Left lung (tissue), 10 donors: ENCODE results near the gene LDAH. TPM values are rescaled to one million over a fixed set of nuclear protein-coding genes. Genes with fewer than 3 reads are reported as not detected.

Experiments
- ATAC-seq: fragments of 200-7000 bp; cut with Tn5 transposase; one replicate; pipeline ENCODE4 v1.9.1; 2020; ENCODE audit warnings: moderate library complexity
- DNase-seq, 4 donors: peaks; one replicate each; pipeline ENCODE4 v3.0.0-alpha.2; 2013 to 2020
- H3K27ac ChIP-seq, 2 donors: fragments of 200-600 bp; sonication (generic) in 1 of 2; one replicate each; pipeline versions ENCODE4 v1.5.0 to v1.8.0; 2020 to 2021
- H3K27me3 ChIP-seq, 2 donors: fragments of 200-600 bp; sonication (generic) in 1 of 2; one replicate each; pipeline versions ENCODE4 v1.5.0 to v1.8.0; 2020 to 2021
- H3K36me3 ChIP-seq, 2 donors: fragments of 200-600 bp; sonication (generic) in 1 of 2; one replicate each; pipeline versions ENCODE4 v1.5.0 to v1.8.0; 2020 to 2021
- H3K4me1 ChIP-seq, 2 donors: fragments of 200-600 bp; one replicate each; pipeline ENCODE4 v1.8.0; 2021
- H3K4me3 ChIP-seq, 2 donors: fragments of 200-600 bp; sonication (generic) in 1 of 2; one replicate each; pipeline versions ENCODE4 v1.5.0 to v1.8.0; 2020 to 2021; ENCODE audit warnings: mild to moderate bottlenecking in 1 of 2
- H3K9me3 ChIP-seq, 2 donors: fragments of 200-600 bp; sonication (generic) in 1 of 2; one replicate each; pipeline versions ENCODE4 v1.5.0 to v1.8.0; 2020 to 2021
- intact Hi-C, 2 donors: fragments of 100-400 bp; cut with DNase I; formaldehyde crosslinking; loops; one replicate each; pipeline versions ENCODE4 v1.11.2 to v1.14.2; 2022
- polyA plus RNA-seq, 6 donors: library from polyadenylated mRNA; unstranded; fragments of 120-200 nt; gene quantifications; one replicate each; pipeline ENCODE4 v1.2.1, GENCODE V29; 2013; ENCODE audit not compliant: insufficient read length in 6 of 6
- total RNA-seq, 2 donors: library from RNA; stranded (reverse); fragmentation: NEBNext Ultra II Directional; extraction: Animal tissue kit (Norgen Biotek cat#: 25700); gene quantifications; one replicate each; pipeline ENCODE4 v1.2.1, GENCODE V29; 2021
- TF ChIP-seq, protein P1 (sequence below), 2 donors: fragments of 200-600 bp; sonication (generic) in 1 of 2; IDR thresholded peaks; one replicate each; pipeline versions ENCODE4 v1.5.0 to v1.8.0; 2021; ENCODE audit warnings: antibody characterized with exemption in 2 of 2
- donor health status: DM: no; HTN: yes; CAD: no.
- donor health status: DM: no; HTN: no; CAD: no.

LDAH gene
- total and polyA plus RNA-seq, 8 donors: 20.2 to 25.7 (median 22.3) TPM

DNA sequence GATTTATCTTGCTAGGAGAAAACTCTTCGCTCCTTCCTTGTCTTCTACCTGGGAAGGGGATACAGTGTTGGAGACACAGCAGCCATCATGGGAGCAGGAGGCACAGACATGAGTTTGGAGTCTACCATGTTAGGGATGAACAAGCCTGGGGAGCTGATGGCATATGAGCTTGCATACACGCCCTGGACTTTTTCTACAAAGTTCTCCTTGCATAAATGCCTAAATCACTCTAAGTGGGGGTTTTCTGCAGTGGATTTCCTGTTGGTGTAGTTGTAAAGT, 168.4 kb downstream of the LDAH start:
- DNase-seq (no peak), ATAC-seq (no peak)
- H3K27ac ChIP-seq: no peak overlapping the region
- TF ChIP-seq, protein P1, sequence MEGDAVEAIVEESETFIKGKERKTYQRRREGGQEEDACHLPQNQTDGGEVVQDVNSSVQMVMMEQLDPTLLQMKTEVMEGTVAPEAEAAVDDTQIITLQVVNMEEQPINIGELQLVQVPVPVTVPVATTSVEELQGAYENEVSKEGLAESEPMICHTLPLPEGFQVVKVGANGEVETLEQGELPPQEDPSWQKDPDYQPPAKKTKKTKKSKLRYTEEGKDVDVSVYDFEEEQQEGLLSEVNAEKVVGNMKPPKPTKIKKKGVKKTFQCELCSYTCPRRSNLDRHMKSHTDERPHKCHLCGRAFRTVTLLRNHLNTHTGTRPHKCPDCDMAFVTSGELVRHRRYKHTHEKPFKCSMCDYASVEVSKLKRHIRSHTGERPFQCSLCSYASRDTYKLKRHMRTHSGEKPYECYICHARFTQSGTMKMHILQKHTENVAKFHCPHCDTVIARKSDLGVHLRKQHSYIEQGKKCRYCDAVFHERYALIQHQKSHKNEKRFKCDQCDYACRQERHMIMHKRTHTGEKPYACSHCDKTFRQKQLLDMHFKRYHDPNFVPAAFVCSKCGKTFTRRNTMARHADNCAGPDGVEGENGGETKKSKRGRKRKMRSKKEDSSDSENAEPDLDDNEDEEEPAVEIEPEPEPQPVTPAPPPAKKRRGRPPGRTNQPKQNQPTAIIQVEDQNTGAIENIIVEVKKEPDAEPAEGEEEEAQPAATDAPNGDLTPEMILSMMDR (IDR thresholded peaks at IDR 0.05): no peak
- H3K27me3 ChIP-seq: peaks cover 2 to 10% of the 10 kb centered on the region in 2 donors
- H3K4me3 ChIP-seq: no peak overlapping the region
- H3K4me1 ChIP-seq: peaks cover 14 to 17% of the 10 kb centered on the region in 2 donors
- no peaks in the 10 kb centered on the region for H3K9me3 ChIP-seq
- intact Hi-C loops: no loop called here
- no peaks in the 10 kb centered on the region for H3K36me3 ChIP-seq

DNA sequence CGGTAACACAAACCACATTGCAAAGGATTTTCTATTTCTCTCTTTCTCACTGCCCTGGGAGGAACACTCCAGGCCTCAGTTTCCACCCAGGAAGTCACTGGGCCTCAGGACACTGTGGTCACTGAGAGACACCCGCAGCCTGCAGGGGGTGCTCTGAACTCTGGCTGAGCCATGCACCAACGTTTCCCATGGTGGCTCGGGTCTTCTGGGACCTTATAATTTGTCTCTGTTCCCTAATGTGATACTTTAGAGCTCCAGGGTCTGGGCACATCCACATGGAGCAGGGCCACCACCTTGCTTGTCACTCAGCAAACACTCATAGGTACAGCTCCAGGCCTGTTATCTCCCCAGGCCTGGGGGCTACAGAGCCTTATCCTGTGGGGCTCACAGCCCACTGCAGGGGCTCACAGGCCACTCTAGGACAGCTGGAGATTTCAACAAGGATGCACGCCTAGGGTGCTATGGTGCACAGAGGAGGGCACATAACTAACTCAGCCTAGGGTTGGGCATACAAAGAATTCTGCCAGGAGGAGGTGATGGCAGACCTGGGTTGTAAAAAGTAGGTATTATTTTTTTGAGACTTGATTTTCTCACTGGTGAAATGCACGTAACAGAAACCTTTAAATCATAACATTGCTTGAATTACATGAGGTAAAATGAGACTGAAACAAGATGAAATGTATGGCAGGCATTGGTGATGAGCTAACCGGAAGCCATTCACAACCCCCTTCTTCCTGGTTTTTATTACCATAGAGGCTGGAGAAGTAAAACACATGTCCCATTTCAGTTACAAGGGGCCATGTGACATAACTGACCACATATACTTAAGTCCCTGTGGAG, 169.0 kb downstream of the LDAH start:
- TF ChIP-seq, protein P1 (IDR thresholded peaks at IDR 0.05): no peak
- Histone ChIP-seq H3K4me1 (peaks cover 18 to 22% of the 10 kb centered on the region in 2 donors), H3K4me3 (no peak overlapping the region), H3K27me3 (peaks cover 0 to 4% of the 10 kb centered on the region in 2 donors), H3K9me3 (no peaks in the 10 kb centered on the region), H3K36me3 (no peaks in the 10 kb centered on the region), H3K27ac (no peak overlapping the region)
- peak in 1 of 4 donors; percentile 28 for DNase-seq
- ATAC-seq: no peak
- intact Hi-C loops: no loop called here

DNA sequence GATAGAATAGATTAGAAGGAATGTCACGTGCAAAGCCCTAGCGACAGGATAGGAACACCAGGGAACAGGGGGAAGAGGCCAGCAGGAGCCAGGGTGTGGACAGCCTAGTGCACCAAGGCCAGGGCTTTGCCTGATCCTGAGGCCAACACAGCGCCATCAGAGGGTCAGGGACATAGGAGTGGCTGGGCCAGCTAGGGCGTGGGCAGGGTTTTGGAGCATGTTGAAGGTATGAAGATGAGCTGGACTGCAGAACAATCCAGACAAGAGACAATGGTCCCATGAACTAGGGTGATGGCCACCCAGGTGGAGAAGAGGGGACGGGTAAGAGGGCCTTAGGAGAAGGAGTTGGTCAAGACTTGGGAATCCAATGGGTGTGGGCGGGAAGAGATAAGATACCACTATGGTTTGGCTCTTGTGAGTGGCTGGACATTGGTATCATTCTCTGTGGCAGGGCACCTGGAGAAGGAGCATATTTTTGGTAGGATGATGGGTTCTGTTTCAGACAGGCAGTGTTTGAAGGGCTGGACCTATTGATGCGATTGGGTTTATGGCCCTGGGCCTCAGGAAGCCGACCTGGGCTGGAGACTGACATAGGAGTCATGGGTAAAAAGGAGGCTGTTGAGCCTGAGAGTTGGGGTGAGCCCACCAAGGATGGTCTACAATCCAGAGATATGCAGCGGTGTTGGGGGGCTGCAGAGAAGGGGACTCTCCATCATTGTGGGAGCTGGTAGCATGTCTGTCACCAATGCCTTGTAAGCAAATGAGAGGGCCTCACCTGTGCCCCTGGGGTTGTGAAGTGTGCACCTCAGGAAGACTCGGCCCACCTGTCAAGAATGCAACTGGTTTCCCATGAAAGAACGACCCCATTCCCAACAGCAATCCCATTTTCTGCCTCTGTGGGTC, 170.0 kb downstream of the LDAH start:
- Histone ChIP-seq H3K36me3 (no peaks in the 10 kb centered on the region), H3K27me3 (no peaks in the 10 kb centered on the region), H3K27ac (no peak overlapping the region), H3K4me1 (peaks cover 18 to 32% of the 10 kb centered on the region in 2 donors), H3K4me3 (no peak overlapping the region), H3K9me3 (no peaks in the 10 kb centered on the region)
- intact Hi-C loops: no loop called here
- DNase-seq (peak in 1 of 4 donors; percentile 42), ATAC-seq (no peak)
- TF ChIP-seq, protein P1 (IDR thresholded peaks at IDR 0.05): no peak

- TF ChIP-seq, protein P1 (IDR thresholded peaks at IDR 0.05): no peak
- intact Hi-C loops: no loop called here
- Histone ChIP-seq H3K27ac (no peak overlapping the region), H3K4me3 (no peak overlapping the region), H3K4me1 (peaks cover 18 to 36% of the 10 kb centered on the region in 2 donors), H3K27me3 (no peaks in the 10 kb centered on the region), H3K36me3 (no peaks in the 10 kb centered on the region), H3K9me3 (no peaks in the 10 kb centered on the region)
- ATAC-seq (no peak), DNase-seq (peak in 1 of 4 donors; percentile 20)
Measured at GRCh38 chr2:20652141-20652540, 170.8 kb downstream of the LDAH start.

DNA sequence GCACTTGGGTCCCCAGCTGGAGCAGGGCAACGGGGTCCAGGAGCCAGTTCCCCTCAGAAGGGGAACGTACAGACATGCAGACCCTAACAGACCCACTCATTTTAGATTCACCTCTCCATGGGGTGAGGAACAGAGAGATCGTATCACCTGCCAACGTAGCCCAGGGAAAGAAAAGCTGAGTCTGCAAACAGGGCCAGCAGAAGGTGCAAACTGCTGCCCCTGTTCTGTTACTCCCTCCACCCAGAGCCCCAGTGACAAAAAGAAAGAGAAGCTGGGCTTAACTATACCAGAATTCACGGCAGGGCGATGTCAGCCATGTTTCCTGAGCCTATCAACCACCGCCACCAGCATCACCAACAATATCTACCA, 171.2 kb downstream of the LDAH start:
- ATAC-seq: no peak
- H3K27me3 ChIP-seq: no peaks in the 10 kb centered on the region
- H3K36me3 ChIP-seq: peaks cover 0 to 3% of the 10 kb centered on the region in 2 donors
- intact Hi-C loops: no loop called here
- no peaks in the 10 kb centered on the region for H3K9me3 ChIP-seq
- DNase-seq: no peak
- peak overlapping the region; percentile 90 to 96 for H3K27ac ChIP-seq
- peaks cover 18 to 36% of the 10 kb centered on the region in 2 donors for H3K4me1 ChIP-seq
- TF ChIP-seq, protein P1 (IDR thresholded peaks at IDR 0.05): no peak
- peak overlapping the region in 1 of 2 donors; percentile 94 for H3K4me3 ChIP-seq
